GM12892 (cell line): ENCODE data around the gene PXDC1.

Source experiments
- POLR2A ChIP-seq: IDR thresholded peaks from 2 replicates; pipeline ENCODE4 v1.6.1; 2011; ENCODE audit warnings: low read depth, low read length, control low read depth
- POLR2AphosphoS5 ChIP-seq: IDR thresholded peaks from 2 replicates; pipeline ENCODE4 v1.6.1; 2011; ENCODE audit warnings: low read depth, low read length, control low read depth
- TAF1 ChIP-seq: IDR thresholded peaks from 2 replicates; pipeline ENCODE4 v1.6.1; 2011; ENCODE audit warnings: low read depth, mild to moderate bottlenecking, control low read depth, low read length, borderline replicate concordance

DNA sequence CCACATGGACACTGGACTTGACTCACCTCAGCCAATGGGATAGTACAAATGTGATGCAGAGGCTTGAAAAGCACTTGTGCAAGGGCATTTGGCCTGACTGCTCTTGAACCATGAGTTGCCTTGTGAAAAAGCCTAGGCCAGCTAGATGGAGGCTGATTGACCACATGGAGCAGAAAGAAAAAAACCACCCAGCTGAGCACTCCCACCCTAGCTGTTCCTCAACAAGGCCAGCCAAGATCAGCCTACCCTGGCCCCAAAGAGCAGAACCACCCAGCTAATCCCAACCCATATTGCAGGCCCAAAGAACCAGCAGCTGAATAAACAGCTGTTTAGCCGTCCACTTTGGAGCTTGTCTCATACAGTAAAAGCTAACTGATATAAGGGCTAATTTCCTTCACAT lies 36.7 kb downstream of the PXDC1 start:
- no peak for TF ChIP-seq POLR2AphosphoS5
- no peak for TF ChIP-seq POLR2A
- TF ChIP-seq TAF1: no peak
